GM12875 (cell line): ENCODE results near the gene ADCK1.
"Not testable (repeated sequence)": the region's sequence is repeated elsewhere in the genome, so short reads cannot be mapped to it uniquely, and the experiment has no call there.

ENCODE experiments used
- H3K4me3 ChIP-seq: one replicate; pipeline ENCODE4 v1.5.1; 2011; ENCODE audit warnings: low read depth, low read length, control low read depth
- CTCF ChIP-seq: IDR thresholded peaks from 2 replicates; pipeline ENCODE4 v1.5.1; 2011; ENCODE audit warnings: low read depth, mild to moderate bottlenecking, control low read depth, inconsistent platforms, low read length, moderate library complexity, borderline replicate concordance; ENCODE audit not compliant: insufficient read depth

Gene ADCK1

DNA sequence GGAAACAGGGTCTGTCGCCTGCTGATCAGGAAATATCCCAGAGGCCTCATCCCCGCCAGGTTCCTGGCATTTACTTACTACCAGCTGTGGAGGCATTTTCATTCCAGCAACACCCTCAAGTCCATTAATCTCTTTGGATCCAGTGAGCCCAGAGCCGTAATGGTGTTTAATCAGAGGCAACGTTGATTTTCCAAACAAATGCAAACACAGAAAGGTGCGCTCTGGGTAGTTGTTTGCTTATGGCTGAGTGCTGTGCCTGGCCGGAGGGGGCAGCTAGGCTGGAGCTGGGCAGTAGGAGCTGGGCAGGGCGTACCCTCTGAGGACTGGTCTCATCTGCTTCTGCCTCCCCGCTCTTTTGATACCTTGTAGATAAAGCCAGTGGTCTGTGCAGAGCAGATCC is 110.6 kb downstream of the ADCK1 start:
- TF ChIP-seq CTCF, result no peak
- H3K4me3 ChIP-seq, result no peak overlapping the region

DNA sequence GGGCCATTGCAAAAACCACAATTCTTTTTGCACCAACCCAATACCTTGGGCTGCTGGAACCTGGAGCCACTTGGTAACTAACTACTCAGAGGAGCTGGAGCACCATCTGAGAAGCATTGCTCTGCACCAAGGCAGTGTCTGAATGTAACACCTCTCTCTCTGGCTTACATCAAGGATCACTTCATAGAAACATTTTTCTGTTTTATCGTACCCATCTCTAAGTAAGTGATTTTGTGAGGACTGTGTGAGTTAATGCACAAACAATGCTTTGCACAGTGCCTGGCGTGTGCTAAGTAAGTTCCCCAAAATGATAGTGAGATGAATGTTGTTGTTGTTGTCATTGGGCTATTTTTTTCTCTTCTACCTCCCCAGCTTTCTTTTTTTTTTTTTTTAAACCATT is 111.4 kb downstream of the ADCK1 start:
- no peak overlapping the region for H3K4me3 ChIP-seq
- no peak for TF ChIP-seq CTCF

- H3K4me3 ChIP-seq, result no peak overlapping the region
- no peak for TF ChIP-seq CTCF
Observed at GRCh38 chr14:77912754-77913556, 113.0 kb downstream of the ADCK1 start.

GRCh38 chr14:77914073-77914721 is 114.3 kb downstream of the ADCK1 start:
- no peak overlapping the region for H3K4me3 ChIP-seq
- no peak for TF ChIP-seq CTCF

DNA sequence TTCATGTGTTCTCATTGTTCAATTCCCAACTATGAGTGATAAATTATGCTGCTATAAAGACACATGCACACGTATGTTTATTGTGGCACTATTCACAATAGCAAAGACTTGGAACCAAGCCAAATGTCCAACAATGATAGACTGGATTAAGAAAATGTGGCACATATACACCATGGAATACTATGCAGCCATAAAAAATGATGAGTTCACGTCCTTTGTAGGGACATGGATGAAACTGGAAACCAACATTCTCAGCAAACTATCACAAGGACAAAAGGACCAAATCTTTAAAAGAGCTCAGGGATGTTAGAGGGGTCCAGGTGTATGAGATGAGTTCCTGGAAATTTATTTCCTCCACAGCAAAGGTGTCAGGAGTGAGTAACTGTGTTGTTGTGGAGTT is 115.5 kb downstream of the ADCK1 start:
- H3K4me3 ChIP-seq, result not testable (repeated sequence)

GRCh38 chr14:77917491-77918201 is 117.7 kb downstream of the ADCK1 start:
- TF ChIP-seq CTCF, result no peak
- H3K4me3 ChIP-seq, result no peak overlapping the region

- no peak overlapping the region for H3K4me3 ChIP-seq
- no peak for TF ChIP-seq CTCF
Observed at GRCh38 chr14:77918448-77918847, 118.5 kb downstream of the ADCK1 start.
